K562 (cell line): ENCODE data around the gene JUN. TPM values are rescaled to one million over a fixed set of nuclear protein-coding genes. Genes with fewer than 3 reads are reported as not detected.

Experiments used
- BACH1 ChIP-seq: fragments of 200-800 bp; sonication (Bioruptor generic); IDR thresholded peaks from 2 replicates; pipeline ENCODE4 v1.6.1; 2016; ENCODE audit warnings: missing genetic modification characterization, missing compliant biosample characterization
- ESRRA ChIP-seq: fragments of 450-650 bp; IDR thresholded peaks from 2 replicates; pipeline ENCODE4 v1.6.1; 2014; ENCODE audit warnings: low read depth, mild to moderate bottlenecking, moderate library complexity, borderline replicate concordance
- FUS ChIP-seq: fragments of 200-400 bp; formaldehyde crosslinking; optimal IDR thresholded peaks from 2 replicates; pipeline ENCODE3; 2017; ENCODE audit warnings: low read depth, low read length
- HCFC1 ChIP-seq: IDR thresholded peaks from 2 replicates; pipeline ENCODE4 v1.6.1; 2012; ENCODE audit warnings: low read depth, low read length, improper control_type of control experiment
- NFE2 ChIP-seq: IDR thresholded peaks from 2 replicates; pipeline ENCODE4 v1.6.1; 2014; ENCODE audit warnings: antibody characterized with exemption, low read depth
- NFE2L1 ChIP-seq: fragments of 450-650 bp; IDR thresholded peaks from 2 replicates; pipeline ENCODE4 v1.6.1; 2016; ENCODE audit warnings: missing genetic modification characterization, low read depth, mild to moderate bottlenecking, missing compliant biosample characterization, moderate library complexity, borderline replicate concordance
- NFRKB ChIP-seq: fragments of 450-650 bp; IDR thresholded peaks from 2 replicates; pipeline ENCODE4 v1.6.1; 2016; ENCODE audit warnings: low read depth
- POLR2AphosphoS2 ChIP-seq: IDR thresholded peaks from 2 replicates; pipeline ENCODE4 v1.6.1; 2012; ENCODE audit warnings: low read length, improper control_type of control experiment
- PTTG1 ChIP-seq: fragments of 450-650 bp; IDR thresholded peaks from 2 replicates; pipeline ENCODE4 v1.6.1; 2016; ENCODE audit warnings: low read depth, mild to moderate bottlenecking, missing genetic modification characterization, missing compliant biosample characterization
- SAFB2 ChIP-seq: fragments of 200-400 bp; formaldehyde crosslinking; IDR thresholded peaks from 2 replicates; pipeline ENCODE4 v1.6.1; 2018; ENCODE audit warnings: borderline replicate concordance, low read length, low read depth, moderate library complexity; ENCODE audit not compliant: severe bottlenecking
- YBX1 ChIP-seq: fragments of 450-650 bp; IDR thresholded peaks from 2 replicates; pipeline ENCODE4 v1.7.1; 2016; ENCODE audit warnings: mild to moderate bottlenecking
- ZC3H8 ChIP-seq: fragments of 450-650 bp; IDR thresholded peaks from 2 replicates; pipeline ENCODE4 v1.6.1; 2017
- ZFX ChIP-seq: sonication (generic); formaldehyde crosslinking; IDR thresholded peaks from 2 replicates; pipeline ENCODE4 v1.8.0; 2022; ENCODE audit warnings: mild to moderate bottlenecking, missing genetic modification reagents, moderate library complexity
- ZNF174 ChIP-seq: fragments of 250-450 bp; sonication (Bioruptor Pico); IDR thresholded peaks from 2 replicates; pipeline ENCODE4 v1.4.0; 2020; ENCODE audit warnings: mild to moderate bottlenecking
- ZNF217 ChIP-seq: sonication (generic); formaldehyde crosslinking; IDR thresholded peaks from 2 replicates; pipeline ENCODE4 v1.8.0; 2022; ENCODE audit warnings: mild to moderate bottlenecking, missing genetic modification reagents
- ZNF232 ChIP-seq: sonication (generic); formaldehyde crosslinking; IDR thresholded peaks from 2 replicates; pipeline ENCODE4 v1.8.0; 2022; ENCODE audit warnings: mild to moderate bottlenecking, missing genetic modification reagents
- ZNF316 ChIP-seq: fragments of 450-650 bp; IDR thresholded peaks from 2 replicates; pipeline ENCODE4 v1.6.1; 2016
- ZNF354B ChIP-seq: fragments of 250-450 bp; sonication (Bioruptor Pico); IDR thresholded peaks from 2 replicates; pipeline ENCODE4 v1.4.0; 2020
- ZNF57 ChIP-seq: fragments of 450-650 bp; formaldehyde crosslinking; IDR thresholded peaks from 2 replicates; pipeline ENCODE4 v1.4.0; 2020; ENCODE audit warnings: mild to moderate bottlenecking, moderate library complexity
- polyA plus RNA-seq, 8 experiments: library from polyadenylated mRNA; depleted of rRNA in 4 of 8; stranded (reverse) in 5 of 8; unstranded in 3 of 8; fragments of >200 nt; fragmentation: Nextera tagmentation in 2 of 8; fragmentation: Illumina TruSeq in 1 of 8; extraction: Ambion mirVana in 2 of 8; extraction: Trizol in 1 of 8; gene quantifications; 2 replicates each; pipeline versions ENCODE4 v1.2.1 to v1.2.3, GENCODE V29; 2011 to 2014; ENCODE audit warnings: inconsistent platforms in 1 of 8, missing spikeins in 1 of 8
- total RNA-seq, 7 experiments: library from RNA; depleted of rRNA in 6 of 7; stranded (reverse); fragments of >200 nt in 6 of 7; fragmentation: Illumina TruSeq in 2 of 7; extraction: Trizol in 2 of 7; gene quantifications; 2 replicates each; pipeline versions ENCODE4 v1.2.1 to v1.2.3, GENCODE V29; 2011 to 2021; ENCODE audit warnings: low replicate concordance in 1 of 7
- TF ChIP-seq, protein P1 (sequence below): fragments of 250-450 bp; sonication (Bioruptor Pico); IDR thresholded peaks from 2 replicates; pipeline ENCODE4 v1.8.0; 2022; ENCODE audit warnings: inconsistent platforms
- TF ChIP-seq, protein P2 (sequence below): fragments of 450-650 bp; IDR thresholded peaks from 2 replicates; pipeline ENCODE4 v1.6.1; 2016; ENCODE audit warnings: antibody characterized with exemption
- TF ChIP-seq, protein P3 (sequence below): sonication (generic); formaldehyde crosslinking; IDR thresholded peaks from 2 replicates; pipeline ENCODE4 v1.8.0; 2022; ENCODE audit warnings: mild to moderate bottlenecking, low read depth, missing genetic modification reagents
- TF ChIP-seq, protein P4 (sequence below): IDR thresholded peaks from 3 replicates; pipeline ENCODE4 v1.6.1; 2011; ENCODE audit warnings: borderline replicate concordance, mild to moderate bottlenecking; ENCODE audit not compliant: insufficient read length, insufficient read depth
- TF ChIP-seq, protein P5 (sequence below): fragments of 450-650 bp; IDR thresholded peaks from 2 replicates; pipeline ENCODE4 v1.6.1; 2016; ENCODE audit warnings: borderline replicate concordance

The JUN gene
- total and polyA plus RNA-seq, 9 of the 15 experiments (the other 6 are each of a cell fraction or from before 2014, with no cell fraction given) = 0.32 to 23.4 (median 4.0) TPM

DNA sequence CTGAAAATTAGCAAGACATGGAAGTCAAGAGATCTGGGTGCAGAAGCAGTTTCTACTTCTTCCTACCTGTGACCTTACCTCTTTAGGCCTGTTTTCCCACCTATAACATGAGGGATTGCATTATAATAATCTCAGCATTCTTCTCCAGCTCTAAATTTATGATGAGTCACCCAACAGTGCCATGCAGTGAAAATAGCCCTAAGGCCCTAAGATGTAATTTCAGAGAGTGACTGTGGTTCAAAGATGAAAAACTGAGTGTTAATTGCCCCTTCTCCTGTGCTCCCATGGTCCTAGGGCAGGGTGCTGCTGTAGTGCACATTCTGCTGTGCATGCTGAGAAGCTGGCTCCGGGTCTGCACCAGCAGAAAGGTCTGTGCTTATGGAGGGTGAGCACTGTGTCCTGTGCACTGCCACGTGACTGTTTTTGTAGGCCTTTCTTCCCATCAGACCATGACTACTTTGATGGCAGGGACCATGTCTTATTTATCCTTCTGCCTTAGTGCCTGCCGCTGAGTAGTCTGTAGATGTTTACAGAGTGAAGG is 29.7 kb downstream of the JUN start (continued):
- TF ChIP-seq SAFB2 (no peak), NFE2 (peak; percentile 79), POLR2AphosphoS2 (no peak), YBX1 (no peak), BACH1 (tag) (peak; percentile 16; the same call in 1 of the 2 replicates), HCFC1 (no peak), NFRKB (no peak), ZNF57 (CRISPR knock-in tag) (no peak), ZNF217 (no peak), NFE2L1 (tag) (peak; percentile 66; the same call in 1 of the 2 replicates), ZNF316 (peak; percentile 78), ZFX (no peak), FUS (no peak), ZNF354B (CRISPR knock-in tag) (no peak), ZC3H8 (no peak), PTTG1 (tag) (no peak), ZNF232 (CRISPR knock-in tag) (no peak), ESRRA (no peak), ZNF174 (CRISPR knock-in tag) (no peak)
- TF ChIP-seq, protein P1, sequence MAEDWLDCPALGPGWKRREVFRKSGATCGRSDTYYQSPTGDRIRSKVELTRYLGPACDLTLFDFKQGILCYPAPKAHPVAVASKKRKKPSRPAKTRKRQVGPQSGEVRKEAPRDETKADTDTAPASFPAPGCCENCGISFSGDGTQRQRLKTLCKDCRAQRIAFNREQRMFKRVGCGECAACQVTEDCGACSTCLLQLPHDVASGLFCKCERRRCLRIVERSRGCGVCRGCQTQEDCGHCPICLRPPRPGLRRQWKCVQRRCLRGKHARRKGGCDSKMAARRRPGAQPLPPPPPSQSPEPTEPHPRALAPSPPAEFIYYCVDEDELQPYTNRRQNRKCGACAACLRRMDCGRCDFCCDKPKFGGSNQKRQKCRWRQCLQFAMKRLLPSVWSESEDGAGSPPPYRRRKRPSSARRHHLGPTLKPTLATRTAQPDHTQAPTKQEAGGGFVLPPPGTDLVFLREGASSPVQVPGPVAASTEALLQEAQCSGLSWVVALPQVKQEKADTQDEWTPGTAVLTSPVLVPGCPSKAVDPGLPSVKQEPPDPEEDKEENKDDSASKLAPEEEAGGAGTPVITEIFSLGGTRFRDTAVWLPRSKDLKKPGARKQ (CRISPR knock-in tag) = no peak
- TF ChIP-seq, protein P2, sequence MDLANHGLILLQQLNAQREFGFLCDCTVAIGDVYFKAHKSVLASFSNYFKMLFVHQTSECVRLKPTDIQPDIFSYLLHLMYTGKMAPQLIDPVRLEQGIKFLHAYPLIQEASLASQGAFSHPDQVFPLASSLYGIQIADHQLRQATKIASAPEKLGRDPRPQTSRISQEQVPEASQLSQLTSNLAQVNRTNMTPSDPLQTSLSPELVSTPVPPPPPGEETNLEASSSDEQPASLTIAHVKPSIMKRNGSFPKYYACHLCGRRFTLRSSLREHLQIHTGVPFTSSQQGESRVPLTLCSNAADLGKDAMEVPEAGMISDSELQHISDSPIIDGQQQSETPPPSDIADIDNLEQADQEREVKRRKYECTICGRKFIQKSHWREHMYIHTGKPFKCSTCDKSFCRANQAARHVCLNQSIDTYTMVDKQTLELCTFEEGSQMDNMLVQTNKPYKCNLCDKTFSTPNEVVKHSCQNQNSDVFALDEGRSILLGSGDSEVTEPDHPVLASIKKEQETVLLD = no peak
- TF ChIP-seq, protein P3, sequence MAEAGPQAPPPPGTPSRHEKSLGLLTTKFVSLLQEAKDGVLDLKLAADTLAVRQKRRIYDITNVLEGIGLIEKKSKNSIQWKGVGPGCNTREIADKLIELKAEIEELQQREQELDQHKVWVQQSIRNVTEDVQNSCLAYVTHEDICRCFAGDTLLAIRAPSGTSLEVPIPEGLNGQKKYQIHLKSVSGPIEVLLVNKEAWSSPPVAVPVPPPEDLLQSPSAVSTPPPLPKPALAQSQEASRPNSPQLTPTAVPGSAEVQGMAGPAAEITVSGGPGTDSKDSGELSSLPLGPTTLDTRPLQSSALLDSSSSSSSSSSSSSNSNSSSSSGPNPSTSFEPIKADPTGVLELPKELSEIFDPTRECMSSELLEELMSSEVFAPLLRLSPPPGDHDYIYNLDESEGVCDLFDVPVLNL (CRISPR knock-in tag) = no peak
- TF ChIP-seq, protein P4, sequence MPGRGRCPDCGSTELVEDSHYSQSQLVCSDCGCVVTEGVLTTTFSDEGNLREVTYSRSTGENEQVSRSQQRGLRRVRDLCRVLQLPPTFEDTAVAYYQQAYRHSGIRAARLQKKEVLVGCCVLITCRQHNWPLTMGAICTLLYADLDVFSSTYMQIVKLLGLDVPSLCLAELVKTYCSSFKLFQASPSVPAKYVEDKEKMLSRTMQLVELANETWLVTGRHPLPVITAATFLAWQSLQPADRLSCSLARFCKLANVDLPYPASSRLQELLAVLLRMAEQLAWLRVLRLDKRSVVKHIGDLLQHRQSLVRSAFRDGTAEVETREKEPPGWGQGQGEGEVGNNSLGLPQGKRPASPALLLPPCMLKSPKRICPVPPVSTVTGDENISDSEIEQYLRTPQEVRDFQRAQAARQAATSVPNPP = no peak
- TF ChIP-seq, protein P5, sequence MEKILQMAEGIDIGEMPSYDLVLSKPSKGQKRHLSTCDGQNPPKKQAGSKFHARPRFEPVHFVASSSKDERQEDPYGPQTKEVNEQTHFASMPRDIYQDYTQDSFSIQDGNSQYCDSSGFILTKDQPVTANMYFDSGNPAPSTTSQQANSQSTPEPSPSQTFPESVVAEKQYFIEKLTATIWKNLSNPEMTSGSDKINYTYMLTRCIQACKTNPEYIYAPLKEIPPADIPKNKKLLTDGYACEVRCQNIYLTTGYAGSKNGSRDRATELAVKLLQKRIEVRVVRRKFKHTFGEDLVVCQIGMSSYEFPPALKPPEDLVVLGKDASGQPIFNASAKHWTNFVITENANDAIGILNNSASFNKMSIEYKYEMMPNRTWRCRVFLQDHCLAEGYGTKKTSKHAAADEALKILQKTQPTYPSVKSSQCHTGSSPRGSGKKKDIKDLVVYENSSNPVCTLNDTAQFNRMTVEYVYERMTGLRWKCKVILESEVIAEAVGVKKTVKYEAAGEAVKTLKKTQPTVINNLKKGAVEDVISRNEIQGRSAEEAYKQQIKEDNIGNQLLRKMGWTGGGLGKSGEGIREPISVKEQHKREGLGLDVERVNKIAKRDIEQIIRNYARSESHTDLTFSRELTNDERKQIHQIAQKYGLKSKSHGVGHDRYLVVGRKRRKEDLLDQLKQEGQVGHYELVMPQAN = no peak
